GM19099 (cell line): ENCODE results near the gene OR2F1.

Source experiments
- POLR2A ChIP-seq: IDR thresholded peaks from 3 replicates; pipeline ENCODE4 v1.6.1; 2011; ENCODE audit warnings: low read depth; ENCODE audit not compliant: insufficient read length; ENCODE audit errors: extremely low read depth

The OR2F1 gene

GRCh38 chr7:143936087-143937009, 18.3 kb upstream of the OR2F1 start:
- no peak for TF ChIP-seq POLR2A

DNA sequence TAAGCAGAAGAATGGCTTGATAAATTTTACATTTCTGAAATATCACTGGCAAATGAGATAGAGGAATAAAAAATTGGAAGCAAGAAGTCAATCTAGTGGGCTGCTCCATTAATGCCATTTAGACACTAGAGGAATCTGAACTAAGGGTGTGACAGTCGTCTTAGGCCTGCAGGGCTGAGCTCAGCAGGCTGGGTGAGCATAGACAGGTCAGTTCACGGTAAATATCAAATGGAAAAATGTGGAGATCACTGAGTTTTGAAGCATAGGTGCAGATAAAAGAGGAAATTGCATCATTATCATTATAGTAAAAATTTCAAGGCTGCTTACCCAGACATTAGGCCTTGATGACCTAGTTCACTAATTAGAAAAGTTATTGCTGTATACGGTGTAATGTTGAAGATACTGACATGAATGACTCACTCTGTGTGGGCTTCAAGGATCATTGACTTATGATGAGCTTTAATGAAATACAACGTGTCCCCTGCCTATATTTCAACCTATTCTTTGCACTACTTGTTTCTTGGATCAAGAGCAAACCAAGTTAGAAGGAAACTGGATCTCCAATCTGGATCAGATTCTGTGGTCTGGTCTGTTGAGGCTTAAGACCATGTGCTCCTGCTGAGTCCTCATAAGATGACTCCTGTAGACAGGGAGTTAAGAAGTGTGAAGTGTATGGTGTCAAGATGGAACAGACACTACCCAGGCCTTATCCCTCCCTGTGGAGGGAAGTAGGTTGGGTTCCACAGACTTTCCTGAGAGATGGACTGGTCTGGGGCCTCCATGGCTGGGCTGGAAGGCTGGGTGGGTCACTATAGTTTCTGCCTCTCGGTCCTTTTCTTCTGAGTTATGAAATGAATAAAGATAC, 16.0 kb upstream of the OR2F1 start:
- no peak for TF ChIP-seq POLR2A

- no peak for TF ChIP-seq POLR2A
These were observed 9.2 kb upstream of the OR2F1 start for GRCh38 chr7:143945423-143945822.

DNA sequence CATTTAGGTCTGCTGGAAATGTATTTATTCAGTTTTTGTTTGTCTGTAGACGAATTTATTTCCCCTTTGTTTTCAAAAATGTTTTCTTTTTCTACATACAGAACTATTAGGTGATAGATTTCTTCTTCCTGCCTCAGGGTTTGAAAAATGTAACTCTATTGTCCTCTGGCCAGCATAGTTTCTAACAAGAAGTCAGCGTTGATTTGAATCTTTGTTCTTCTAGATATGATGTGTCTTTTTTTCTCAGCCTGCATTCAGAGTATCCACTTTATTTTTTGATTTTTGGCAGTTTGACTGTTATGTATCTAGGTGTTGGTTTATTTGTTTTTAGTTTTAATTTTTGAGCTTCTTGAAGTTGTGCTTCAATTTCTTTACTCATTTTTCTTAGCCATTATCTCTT, 7.5 kb upstream of the OR2F1 start:
- no peak for TF ChIP-seq POLR2A

GRCh38 chr7:143948733-143949132, 5.9 kb upstream of the OR2F1 start:
- no peak for TF ChIP-seq POLR2A

- TF ChIP-seq POLR2A, result no peak
These were observed 1.2 kb upstream of the OR2F1 start for GRCh38 chr7:143953421-143953820.

DNA sequence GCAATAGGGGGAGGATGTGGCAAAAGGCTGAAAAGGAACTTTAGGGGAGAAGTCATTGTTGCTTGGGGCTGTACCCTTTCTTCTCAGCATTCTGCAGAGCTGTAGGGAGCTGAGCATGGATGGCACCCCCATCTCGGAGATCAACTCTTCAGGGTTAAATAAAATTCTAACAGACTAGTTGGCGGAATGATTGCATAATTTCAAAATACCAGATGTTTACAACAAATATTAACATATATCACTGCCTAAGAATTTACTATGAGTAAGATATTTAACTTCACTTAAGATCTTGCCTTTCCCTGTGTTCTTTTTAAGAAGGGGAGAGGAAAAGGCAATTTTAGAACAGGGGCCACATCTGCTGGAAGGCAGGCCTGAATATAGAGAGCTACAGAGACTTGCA, 509 bp upstream of the OR2F1 start:
- no peak for TF ChIP-seq POLR2A

- no peak for TF ChIP-seq POLR2A
These were observed 4.1 kb downstream of the OR2F1 start for GRCh38 chr7:143958781-143959180.

GRCh38 chr7:143960813-143961610, 6.4 kb downstream of the OR2F1 start:
- TF ChIP-seq POLR2A, result no peak

DNA sequence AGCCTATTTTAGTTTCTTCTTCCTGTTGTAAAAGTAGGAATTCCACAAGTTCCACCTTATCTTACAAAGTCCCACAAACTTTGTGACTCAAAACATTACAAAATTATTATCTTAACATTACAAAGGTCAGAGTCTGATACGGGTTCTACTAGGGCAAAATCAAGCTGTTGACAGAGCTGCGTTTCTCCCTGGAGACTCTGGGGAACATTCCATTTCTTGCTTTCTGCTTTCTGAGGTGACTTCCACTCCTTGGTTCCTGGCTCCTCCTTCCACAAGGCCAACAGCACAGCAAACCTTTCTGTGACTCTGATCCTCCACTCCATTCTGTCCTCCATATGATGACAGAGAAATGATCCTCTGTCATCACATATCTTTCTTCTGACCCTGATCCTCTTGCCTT, 10.6 kb downstream of the OR2F1 start:
- TF ChIP-seq POLR2A, result no peak

DNA sequence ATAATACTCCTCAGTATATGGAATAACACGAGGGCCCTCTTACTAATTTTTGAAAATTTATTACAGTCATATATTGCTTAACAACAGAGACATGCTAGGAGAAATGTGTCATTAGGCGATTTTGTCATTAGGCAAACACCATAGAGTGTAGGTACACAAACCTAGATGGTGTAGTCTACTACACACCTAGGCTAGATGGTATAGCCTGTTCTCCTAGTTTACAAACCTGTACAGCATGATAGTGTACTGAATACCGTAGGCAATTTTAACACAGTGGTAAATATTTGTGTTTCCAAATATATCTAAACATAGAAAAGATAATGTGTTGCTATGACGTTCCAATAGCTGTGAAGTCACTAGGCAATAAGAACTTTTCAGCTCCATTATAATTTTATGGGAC, 12.8 kb downstream of the OR2F1 start:
- TF ChIP-seq POLR2A, result no peak

DNA sequence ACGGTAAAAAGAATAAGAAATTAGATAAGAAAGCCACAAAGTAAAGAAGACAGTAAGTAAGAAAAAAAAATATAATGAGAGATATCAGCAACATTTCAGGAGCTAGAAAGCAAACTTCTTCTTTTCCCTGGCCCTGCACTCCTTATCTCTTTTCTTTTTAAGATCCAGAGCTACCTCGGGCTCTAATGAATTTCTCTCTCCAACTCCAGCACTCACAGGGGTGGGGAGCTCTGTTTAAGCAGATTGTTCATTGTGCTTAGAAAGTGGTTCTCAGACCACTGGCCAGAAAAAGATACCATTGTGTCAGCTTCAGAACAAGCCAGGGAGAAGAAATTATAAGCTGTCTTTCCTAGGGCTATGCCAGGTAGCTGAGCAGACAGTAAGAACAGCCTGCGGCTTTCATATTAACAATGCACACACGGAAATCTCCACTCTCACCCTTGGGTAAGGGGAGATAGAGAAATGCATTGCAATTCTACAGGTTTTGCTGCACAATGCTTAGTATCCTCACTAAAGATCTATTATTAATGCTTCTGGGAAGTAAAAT, 19.3 kb downstream of the OR2F1 start:
- no peak for TF ChIP-seq POLR2A

DNA sequence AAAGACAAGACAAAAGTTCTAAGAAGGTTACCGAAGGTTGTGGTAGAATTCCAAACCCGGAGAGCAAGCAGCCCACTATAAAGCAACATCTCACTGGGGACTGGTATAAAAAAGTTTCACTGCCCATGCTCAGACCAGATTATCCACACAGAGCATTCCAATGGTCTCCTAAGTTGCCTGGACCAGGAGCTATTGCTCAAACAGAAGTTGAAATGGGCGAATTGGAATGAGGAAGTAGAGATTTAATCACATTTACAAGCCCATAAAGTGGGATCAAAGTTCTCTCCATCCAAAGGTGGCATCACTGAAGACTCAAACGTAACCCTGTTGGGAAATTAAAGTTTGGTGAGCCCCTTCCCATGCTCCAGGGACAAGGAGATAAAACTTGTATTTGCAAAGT, 19.8 kb downstream of the OR2F1 start:
- TF ChIP-seq POLR2A, result no peak

DNA sequence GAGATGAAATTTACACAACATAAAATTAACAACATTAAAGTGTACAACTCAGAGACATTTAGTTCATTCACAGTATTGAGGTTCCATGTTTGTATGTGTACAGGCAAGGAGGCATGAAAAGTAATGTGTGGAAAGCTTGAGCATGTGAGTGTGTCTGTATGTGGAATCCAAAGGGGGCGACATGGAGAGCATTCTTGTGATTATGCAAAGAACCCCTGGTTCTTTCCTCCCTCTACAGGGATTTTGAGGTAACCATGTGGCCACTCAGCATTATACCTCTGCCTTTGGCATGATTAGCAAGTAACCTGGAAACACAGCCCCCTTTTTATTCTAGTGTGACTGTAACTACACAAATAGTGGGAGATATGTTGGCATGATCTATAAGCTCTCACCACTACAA, 21.0 kb downstream of the OR2F1 start:
- no peak for TF ChIP-seq POLR2A

DNA sequence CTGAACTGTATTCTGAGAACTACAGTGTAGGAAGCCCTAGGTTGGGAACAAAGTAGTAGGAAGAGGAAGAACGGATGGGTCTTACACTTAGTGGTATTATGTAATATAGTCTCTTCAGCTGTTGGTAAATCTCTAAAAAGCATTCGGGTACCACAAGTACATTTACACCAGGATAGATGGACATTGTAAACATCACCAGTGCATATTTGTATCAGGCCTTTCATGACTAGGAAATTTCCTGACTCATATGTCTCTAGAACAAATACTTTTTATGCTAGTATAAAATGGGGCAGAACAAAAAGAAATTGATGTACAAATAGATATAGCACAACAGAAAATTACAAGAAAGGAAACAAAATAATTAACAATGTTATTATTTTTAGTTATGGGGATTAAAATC, 23.9 kb downstream of the OR2F1 start:
- no peak for TF ChIP-seq POLR2A
